Measurements from ENCODE around the gene RNASE9. TPM values are rescaled to one million over a fixed set of nuclear protein-coding genes. Genes with fewer than 3 reads are reported as not detected.
"Not testable (repeated sequence)": the region's sequence is repeated elsewhere in the genome, so short reads cannot be mapped to it uniquely, and the experiment has no call there.

Gene RNASE9
- total RNA-seq, 2 donors from 2014 or later = not detected

DNA sequence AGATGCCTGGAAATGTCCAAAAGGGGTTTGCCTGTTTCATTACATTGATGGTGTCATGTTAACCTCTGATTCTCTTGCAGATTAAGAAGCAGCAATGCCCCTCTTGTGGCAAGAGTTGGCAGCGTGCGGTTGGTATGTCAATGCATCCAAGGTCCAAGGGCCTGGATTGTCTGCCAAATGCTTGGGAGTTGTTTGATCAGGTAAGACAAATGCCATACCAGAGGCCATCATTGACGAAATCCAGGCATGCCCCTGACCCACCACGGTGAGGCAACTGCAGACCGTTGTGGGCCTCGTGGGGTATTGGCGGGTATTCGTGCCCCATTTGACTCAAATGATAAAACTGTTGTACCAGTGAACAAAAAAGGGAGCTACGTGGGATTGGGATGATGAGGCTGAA lies 41.7 kb upstream of the RNASE9 start:
- DNase-seq = no peak
- no peak overlapping the region for H3K4me3 ChIP-seq
- no peaks in the 10 kb centered on the region for H3K27me3 ChIP-seq
- no peaks in the 10 kb centered on the region for H3K9me3 ChIP-seq
- no peak for TF ChIP-seq POLR2A (IDR thresholded peaks at IDR 0.05)
- intact Hi-C loops (cut with DNase I) = loop anchor here (10.0 kb wide), 1 partner anchor 138 kb away; the partner anchor contains the start of genes PIP4P1 and PNP
- ATAC-seq = no peak
- H3K27ac ChIP-seq = no peak overlapping the region
- no peaks in the 10 kb centered on the region for H3K4me1 ChIP-seq
- 74 to 82% methylated on average over 7 to 9 of the region's 9 CpGs for WGBS, 2 donors
- no peaks in the 10 kb centered on the region for H3K36me3 ChIP-seq (replicated peaks in 1 of 2; ENCODE audit: insufficient read depth in 1 of 2, low read depth in 2 of 2)

DNA sequence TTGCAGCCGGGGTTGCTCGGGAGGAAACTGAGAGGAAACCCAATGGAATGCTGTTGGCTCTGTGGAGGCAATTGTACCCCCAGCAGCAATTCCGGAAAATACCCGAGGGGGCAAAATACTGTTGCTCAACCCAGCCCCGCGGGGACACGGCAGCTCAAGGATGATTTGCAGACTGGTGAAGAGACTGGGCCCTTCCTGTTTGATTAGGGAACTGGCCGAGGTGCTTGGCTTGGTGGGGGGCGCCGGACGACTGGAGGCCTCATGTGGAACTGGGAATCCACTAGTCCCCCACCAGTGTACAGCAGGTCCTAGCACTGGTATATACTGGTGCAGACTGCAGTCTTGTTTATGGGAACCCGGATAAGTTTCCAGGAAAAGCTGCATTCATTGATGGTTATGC lies 40.7 kb upstream of the RNASE9 start:
- no peak for TF ChIP-seq POLR2A (IDR thresholded peaks at IDR 0.05)
- TF ChIP-seq, protein P1, sequence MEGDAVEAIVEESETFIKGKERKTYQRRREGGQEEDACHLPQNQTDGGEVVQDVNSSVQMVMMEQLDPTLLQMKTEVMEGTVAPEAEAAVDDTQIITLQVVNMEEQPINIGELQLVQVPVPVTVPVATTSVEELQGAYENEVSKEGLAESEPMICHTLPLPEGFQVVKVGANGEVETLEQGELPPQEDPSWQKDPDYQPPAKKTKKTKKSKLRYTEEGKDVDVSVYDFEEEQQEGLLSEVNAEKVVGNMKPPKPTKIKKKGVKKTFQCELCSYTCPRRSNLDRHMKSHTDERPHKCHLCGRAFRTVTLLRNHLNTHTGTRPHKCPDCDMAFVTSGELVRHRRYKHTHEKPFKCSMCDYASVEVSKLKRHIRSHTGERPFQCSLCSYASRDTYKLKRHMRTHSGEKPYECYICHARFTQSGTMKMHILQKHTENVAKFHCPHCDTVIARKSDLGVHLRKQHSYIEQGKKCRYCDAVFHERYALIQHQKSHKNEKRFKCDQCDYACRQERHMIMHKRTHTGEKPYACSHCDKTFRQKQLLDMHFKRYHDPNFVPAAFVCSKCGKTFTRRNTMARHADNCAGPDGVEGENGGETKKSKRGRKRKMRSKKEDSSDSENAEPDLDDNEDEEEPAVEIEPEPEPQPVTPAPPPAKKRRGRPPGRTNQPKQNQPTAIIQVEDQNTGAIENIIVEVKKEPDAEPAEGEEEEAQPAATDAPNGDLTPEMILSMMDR (IDR thresholded peaks at IDR 0.05) = no peak
- intact Hi-C loops (cut with DNase I) = loop anchor here (10.0 kb wide), 1 partner anchor 137 kb away; the partner anchor contains the start of genes PIP4P1 and PNP
- Histone ChIP-seq H3K27ac (no peak overlapping the region), H3K9me3 (no peaks in the 10 kb centered on the region), H3K4me3 (no peak overlapping the region), H3K4me1 (no peaks in the 10 kb centered on the region), H3K36me3 (replicated peaks in 1 of 2; ENCODE audit: insufficient read depth in 1 of 2, low read depth in 2 of 2) (no peaks in the 10 kb centered on the region), H3K27me3 (no peaks in the 10 kb centered on the region)
- no peak for ATAC-seq
- no peak for DNase-seq
- WGBS, 2 donors = 72% methylated on average over 12 of the region's 12 CpGs

GRCh38 chr14:20597108-20597507 lies 36.3 kb upstream of the RNASE9 start:
- Histone ChIP-seq H3K36me3 (replicated peaks in 1 of 2; ENCODE audit: insufficient read depth in 1 of 2, low read depth in 2 of 2) (no peaks in the 10 kb centered on the region), H3K27me3 (no peaks in the 10 kb centered on the region), H3K9me3 (no peaks in the 10 kb centered on the region), H3K27ac (no peak overlapping the region), H3K4me3 (no peak overlapping the region), H3K4me1 (no peaks in the 10 kb centered on the region)
- DNase-seq (no peak), ATAC-seq (no peak)
- intact Hi-C loops (cut with DNase I) = no loop called here
- TF ChIP-seq, protein P1 (IDR thresholded peaks at IDR 0.05) = no peak
- TF ChIP-seq POLR2A (IDR thresholded peaks at IDR 0.05) = no peak
- 81 to 93% methylated on average over 1 of the region's 1 CpG for WGBS, 2 donors

DNA sequence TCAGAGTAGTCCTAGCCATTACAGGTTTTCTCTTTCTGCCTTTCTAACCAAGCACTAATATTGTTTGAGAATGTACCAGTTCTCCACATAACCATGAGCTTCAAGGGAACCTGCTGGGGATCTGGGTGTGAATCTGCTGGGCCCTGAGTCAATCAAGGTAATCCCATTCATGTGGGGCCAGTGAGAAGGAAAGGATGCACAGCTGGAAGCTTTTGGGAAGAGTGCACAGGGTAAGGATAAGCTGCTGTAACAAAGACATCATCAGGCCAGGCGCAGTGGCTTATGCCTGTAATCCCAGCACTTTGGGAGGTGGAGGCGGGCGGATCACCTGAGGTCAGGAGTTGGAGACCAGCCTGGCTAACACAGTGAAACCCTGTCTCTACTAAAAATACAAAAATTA lies 34.9 kb upstream of the RNASE9 start:
- ATAC-seq; H3K9me3 ChIP-seq; H3K4me1 ChIP-seq; DNase-seq; H3K27me3 ChIP-seq; H3K27ac ChIP-seq; H3K4me3 ChIP-seq; H3K36me3 ChIP-seq (replicated peaks in 1 of 2; ENCODE audit: insufficient read depth in 1 of 2, low read depth in 2 of 2); intact Hi-C loops (cut with DNase I): not testable (repeated sequence)
- 97 to 98% methylated on average over 3 of the region's 3 CpGs for WGBS, 2 donors

DNA sequence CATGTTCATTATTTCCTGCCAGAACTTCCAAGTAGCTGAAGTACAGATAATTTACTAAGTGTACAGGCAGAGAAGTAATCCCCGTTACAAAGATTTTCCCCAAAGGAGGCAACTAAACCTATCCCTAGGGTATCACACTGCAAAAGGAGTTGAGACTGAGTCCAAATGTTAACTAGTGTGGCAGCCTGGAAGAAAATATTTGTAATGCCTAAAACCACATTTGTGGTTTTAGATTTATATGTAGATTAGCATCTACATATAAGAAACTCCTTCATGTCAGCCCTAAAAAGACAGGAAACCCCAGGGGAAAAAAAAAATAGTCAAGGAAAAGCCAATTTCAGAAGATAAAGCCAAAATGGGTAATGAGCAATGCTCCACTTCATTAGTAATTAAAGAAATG lies 31.7 kb upstream of the RNASE9 start:
- DNase-seq = no peak
- Histone ChIP-seq H3K4me3 (no peak overlapping the region), H3K36me3 (replicated peaks in 1 of 2; ENCODE audit: insufficient read depth in 1 of 2, low read depth in 2 of 2) (no peaks in the 10 kb centered on the region), H3K27ac (no peak overlapping the region), H3K4me1 (no peaks in the 10 kb centered on the region), H3K27me3 (no peaks in the 10 kb centered on the region), H3K9me3 (no peaks in the 10 kb centered on the region)
- TF ChIP-seq, protein P1 (IDR thresholded peaks at IDR 0.05) = no peak
- TF ChIP-seq POLR2A (IDR thresholded peaks at IDR 0.05) = no peak
- intact Hi-C loops (cut with DNase I) = no loop called here
- 64 to 90% methylated on average over 1 of the region's 1 CpG for WGBS, 2 donors
- ATAC-seq = no peak

DNA sequence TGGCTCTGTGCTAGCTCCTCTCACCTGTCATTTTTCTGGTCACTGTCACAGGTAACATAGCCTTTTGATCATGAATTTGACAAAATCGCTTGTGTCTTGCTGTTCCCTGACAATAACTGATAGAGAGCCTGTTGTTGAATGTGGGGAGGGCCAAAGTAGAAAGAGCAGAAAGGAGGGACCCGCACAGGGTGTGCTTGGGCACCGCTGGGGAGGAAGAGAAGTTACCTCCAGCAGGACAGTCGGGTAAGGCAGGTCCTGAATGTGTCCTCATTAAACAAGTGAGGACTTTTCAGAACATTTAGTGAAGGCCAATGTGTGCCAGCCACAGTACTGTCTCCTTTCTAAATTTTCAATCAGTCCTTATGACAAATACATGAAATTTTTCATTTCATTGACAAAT lies 30.4 kb upstream of the RNASE9 start, which contains the start of gene RNASE12:
Gene RNASE12, minus strand, starts transcription at position 142 of the 400 bp plus-strand sequence. CDS start 653 bp downstream, outside the sequence.
- TF ChIP-seq, protein P1 (IDR thresholded peaks at IDR 0.05) = no peak
- TF ChIP-seq POLR2A (IDR thresholded peaks at IDR 0.05) = no peak
- no peak for DNase-seq
- Histone ChIP-seq H3K36me3 (replicated peaks in 1 of 2; ENCODE audit: insufficient read depth in 1 of 2, low read depth in 2 of 2) (no peaks in the 10 kb centered on the region), H3K27me3 (no peaks in the 10 kb centered on the region), H3K4me3 (no peak within 1 kb of the TSS), H3K4me1 (no peaks in the 10 kb centered on the region), H3K27ac (no peak within 1 kb of the TSS), H3K9me3 (no peaks in the 10 kb centered on the region)
- ATAC-seq = no peak
- 60 to 67% methylated on average over 4 of the region's 4 CpGs for WGBS, 2 donors
- intact Hi-C loops (cut with DNase I) = no loop called here

All from body of pancreas (tissue), 4 donors.